HG02798 (cell line): Measurements from ENCODE around the gene TESK2.
"Not testable (repeated sequence)": the region's sequence is repeated elsewhere in the genome, so short reads cannot be mapped to it uniquely, and the experiment has no call there.

ENCODE experiments used
- ATAC-seq: cut with Tn5 transposase; IDR thresholded peaks from one replicate; pipeline ENCODE4 v1.9.1; 2021; ENCODE audit warnings: mild to moderate bottlenecking; ENCODE audit not compliant: unreplicated experiment, poor library complexity

TESK2 gene

DNA sequence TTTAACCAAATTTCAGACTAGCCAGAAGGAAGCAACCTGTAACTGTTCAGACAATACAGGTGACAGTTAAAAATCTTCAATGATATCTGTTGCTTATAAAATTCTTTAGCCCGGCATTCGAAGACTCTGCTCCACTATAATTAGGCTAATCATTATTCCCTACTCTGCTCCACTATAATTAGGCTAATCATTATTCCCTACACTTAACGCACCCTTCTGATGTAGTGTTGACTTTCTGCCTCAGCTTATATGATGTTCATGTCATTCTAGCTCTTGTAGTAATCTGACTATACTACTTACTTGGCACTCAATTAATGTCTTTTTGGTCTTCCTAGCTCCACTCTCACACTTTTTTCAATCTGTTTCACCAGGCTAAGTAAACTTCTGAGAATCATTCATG lies 13.3 kb downstream of the TESK2 start:
- no peak for ATAC-seq

- ATAC-seq, result not testable (repeated sequence)
These were observed 16.8 kb downstream of the TESK2 start for GRCh38 chr1:45474194-45474593.

GRCh38 chr1:45473302-45473701 lies 17.7 kb downstream of the TESK2 start:
- ATAC-seq, result no peak

- no peak for ATAC-seq
These were observed 20.6 kb downstream of the TESK2 start for GRCh38 chr1:45470306-45470798.

DNA sequence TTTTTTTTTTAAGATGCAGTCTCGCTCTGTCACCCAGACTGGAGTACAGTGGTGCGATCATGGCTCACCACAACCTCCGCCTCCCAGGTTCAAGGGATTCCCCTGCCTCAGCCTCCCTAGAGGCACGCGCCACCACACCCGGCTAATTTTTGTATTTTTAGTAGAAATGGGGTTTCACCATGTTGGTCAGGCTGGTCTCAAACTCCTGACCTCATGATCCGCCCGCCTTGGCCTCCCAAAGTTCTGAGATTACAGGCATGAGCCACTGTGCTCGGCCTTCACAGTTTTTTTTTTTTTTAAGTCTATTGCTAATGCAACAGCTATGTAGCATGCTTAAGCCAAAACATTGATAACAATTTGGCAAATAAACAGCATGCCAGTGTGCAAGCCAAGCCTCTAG lies 23.6 kb downstream of the TESK2 start:
- peak; percentile 64 for ATAC-seq

- no peak for ATAC-seq
These were observed 25.7 kb downstream of the TESK2 start for GRCh38 chr1:45465277-45465676.

DNA sequence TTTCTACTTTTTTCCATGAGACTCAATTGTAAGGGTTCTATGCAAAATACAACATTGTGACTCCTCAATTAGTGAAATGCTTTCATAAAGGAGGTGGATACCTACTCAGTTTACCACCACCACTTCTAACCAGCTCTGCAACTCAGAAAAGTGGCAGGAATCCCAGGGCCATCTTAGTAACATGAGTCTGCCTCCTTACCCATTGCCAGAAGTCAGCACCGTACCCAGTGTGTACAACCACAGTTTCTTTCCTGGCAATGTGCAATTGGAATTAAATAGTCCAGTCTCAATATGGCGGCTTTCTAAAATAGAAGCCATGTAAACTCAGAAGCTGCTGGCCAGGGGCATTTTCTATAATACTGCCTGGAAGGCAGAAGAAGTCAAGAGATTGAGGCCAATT lies 32.1 kb downstream of the TESK2 start:
- ATAC-seq, result no peak

GRCh38 chr1:45456531-45456930 lies 34.4 kb downstream of the TESK2 start:
- ATAC-seq, result no peak

GRCh38 chr1:45455162-45455561 lies 35.8 kb downstream of the TESK2 start:
- ATAC-seq, result no peak

GRCh38 chr1:45454464-45454863 lies 36.5 kb downstream of the TESK2 start:
- no peak for ATAC-seq

GRCh38 chr1:45452503-45452902 lies 38.5 kb downstream of the TESK2 start:
- no peak for ATAC-seq

DNA sequence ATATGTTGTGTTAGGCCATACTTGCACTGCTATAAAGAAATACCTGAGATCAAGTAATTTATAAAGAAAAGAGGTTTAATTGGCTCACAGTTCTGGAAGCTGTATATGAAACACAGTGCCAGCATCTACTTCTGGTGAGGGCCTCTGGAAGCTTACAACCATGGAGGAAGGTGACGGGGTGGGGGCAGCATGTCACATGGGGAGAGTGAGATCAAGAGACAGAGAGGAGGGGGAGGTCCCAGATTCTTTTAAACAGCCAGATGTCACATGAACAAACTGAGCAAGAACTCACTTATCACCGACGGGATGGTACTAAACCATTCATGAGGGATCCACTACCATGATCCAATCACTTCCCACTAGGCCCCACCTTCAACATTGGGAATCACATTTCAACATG lies 42.6 kb downstream of the TESK2 start:
- no peak for ATAC-seq

DNA sequence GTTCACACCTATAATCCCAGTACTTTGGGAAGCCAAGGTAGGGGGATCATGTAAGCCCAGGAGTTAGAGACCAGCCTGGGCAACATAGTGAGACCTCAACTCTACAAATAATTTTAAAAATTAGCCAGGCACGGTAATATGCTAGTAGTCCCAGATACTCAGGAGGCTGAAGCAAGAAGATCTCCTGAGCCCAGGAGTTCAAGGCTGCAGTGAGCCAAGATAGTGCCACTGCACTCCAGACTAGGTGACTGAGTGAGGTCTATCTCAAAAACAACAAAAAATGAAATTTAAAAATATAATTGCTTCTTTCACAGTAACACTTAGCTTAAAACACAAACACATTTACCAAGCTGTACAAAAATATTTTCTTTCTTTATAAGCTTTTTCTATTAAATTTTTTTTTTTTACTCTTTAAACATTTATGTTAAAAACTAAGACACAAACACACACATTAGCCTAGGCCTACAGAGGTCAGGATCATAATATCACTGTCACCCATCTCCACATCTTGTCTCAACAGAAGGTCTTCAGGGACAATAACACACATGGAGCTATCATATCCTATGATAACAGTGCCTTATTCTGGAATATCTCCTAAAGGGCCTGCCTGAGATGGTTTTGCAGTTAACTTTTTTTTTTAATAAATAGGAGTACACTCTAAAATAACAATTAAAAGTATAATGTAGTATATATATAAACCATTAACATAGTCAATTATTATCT lies 43.9 kb downstream of the TESK2 start:
- no peak for ATAC-seq

GRCh38 chr1:45446530-45446929 lies 44.4 kb downstream of the TESK2 start:
- ATAC-seq, result no peak

GRCh38 chr1:45444609-45445131 lies 46.3 kb downstream of the TESK2 start:
- ATAC-seq, result no peak

GRCh38 chr1:45443580-45444446 lies 47.1 kb downstream of the TESK2 start:
- ATAC-seq, result no peak

DNA sequence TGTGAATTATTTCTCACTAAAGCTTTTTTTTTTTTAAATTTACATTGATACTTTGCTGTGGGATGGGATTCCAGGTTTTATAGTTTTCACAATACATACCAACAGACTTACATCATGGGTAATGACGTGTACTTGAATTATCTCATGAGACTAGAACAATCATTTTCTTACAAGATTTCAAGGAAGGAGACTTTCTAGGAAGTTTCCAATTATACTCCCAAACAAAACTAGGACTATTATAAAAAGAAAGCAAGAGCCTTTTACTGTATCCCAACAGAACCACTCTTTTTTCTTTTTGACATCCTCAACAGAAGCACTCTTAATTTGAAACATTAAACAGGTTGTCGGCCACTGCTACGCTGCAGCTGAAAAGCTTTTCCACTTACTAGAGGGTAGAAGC lies 48.7 kb downstream of the TESK2 start:
- no peak for ATAC-seq

DNA sequence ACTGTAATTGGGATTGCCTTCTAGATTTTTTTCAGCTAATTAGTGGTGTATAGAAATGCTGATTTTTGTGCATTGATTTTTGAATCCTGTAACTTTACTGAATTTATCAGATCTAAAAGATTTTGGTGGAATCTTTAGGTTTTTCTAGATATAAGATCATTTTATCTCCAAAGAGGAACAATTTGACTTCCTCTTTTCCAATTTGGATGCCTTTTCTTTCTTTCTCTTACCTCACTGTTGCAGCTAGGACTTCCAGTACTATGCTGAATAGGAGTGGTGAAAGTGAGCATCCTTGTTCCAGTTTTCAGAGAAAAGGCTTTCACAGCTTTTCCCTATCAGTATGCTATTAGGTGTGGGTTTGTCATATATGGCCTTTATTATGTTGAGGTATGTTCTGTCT lies 53.6 kb downstream of the TESK2 start:
- ATAC-seq, result no peak

GRCh38 chr1:45430490-45430889 lies 60.5 kb downstream of the TESK2 start:
- ATAC-seq, result no peak

- no peak for ATAC-seq
These were observed 61.3 kb downstream of the TESK2 start for GRCh38 chr1:45429561-45430159.
